Activated T-helper 2 cell treated with anti-CD3 and anti-CD28 coated beads, Interferon-gamma antibody, Interleukin-2, Interleukin-4, amounts not matched to agents 10 μg/mL and 5 μg/mL and 100 μg/mL, durations not matched to agents 14 hours and 24 hours and 36 hours (primary cell): Measurements from ENCODE around the gene DSCAM. TPM values are rescaled to one million over a fixed set of nuclear protein-coding genes. Genes with fewer than 3 reads are reported as not detected.
"Not testable (repeated sequence)": the region's sequence is repeated elsewhere in the genome, so short reads cannot be mapped to it uniquely, and the experiment has no call there.

Experiments used
- DNase-seq: peaks from one replicate; pipeline ENCODE4 v3.0.0; 2021; ENCODE audit warnings: low spot score
- H3K27ac Mint-ChIP-seq: one replicate; pipeline ENCODE4 v1.8.0; 2021; ENCODE audit warnings: mixed read lengths
- H3K27me3 Mint-ChIP-seq: one replicate; pipeline ENCODE4 v1.8.0; 2021; ENCODE audit warnings: low read depth, mixed read lengths
- H3K36me3 Mint-ChIP-seq: one replicate; pipeline ENCODE4 v1.8.0; 2021; ENCODE audit warnings: low read depth, mixed read lengths
- H3K4me1 Mint-ChIP-seq: one replicate; pipeline ENCODE4 v1.8.0; 2021; ENCODE audit warnings: low read depth, mixed read lengths
- H3K4me3 Mint-ChIP-seq: one replicate; pipeline ENCODE4 v1.8.0; 2021; ENCODE audit warnings: low read depth, mild to moderate bottlenecking, moderate library complexity, mixed read lengths
- H3K9me3 Mint-ChIP-seq: one replicate; pipeline ENCODE4 v1.8.0; 2021; ENCODE audit warnings: mixed read lengths
- intact Hi-C: fragments of 100-400 bp; cut with micrococcal nuclease; formaldehyde crosslinking; loops from one replicate; pipeline ENCODE4 v1.15.1; 2023
- total RNA-seq: library from RNA; stranded (reverse); gene quantifications from 2 replicates; pipeline ENCODE4 v1.2.3, GENCODE V29; 2022

Gene DSCAM
- total RNA-seq, 1 donor from 2014 or later: not detected

GRCh38 chr21:40194185-40194980 is 652.6 kb downstream of the DSCAM start:
- intact Hi-C loops: no loop called here
- no peak overlapping the region for H3K4me3 Mint-ChIP-seq
- H3K36me3 Mint-ChIP-seq: no peaks in the 10 kb centered on the region

GRCh38 chr21:40191616-40192015 is 655.3 kb downstream of the DSCAM start:
- DNase-seq: no peak
- Mint-ChIP-seq H3K27ac (no peak overlapping the region), H3K27me3 (no peaks in the 10 kb centered on the region), H3K4me3 (no peak overlapping the region), H3K4me1 (no peaks in the 10 kb centered on the region), H3K9me3 (peaks cover 41% of the 10 kb centered on the region), H3K36me3 (no peaks in the 10 kb centered on the region)
- intact Hi-C loops: no loop called here

More at GRCh38 chr21:40194185-40194980, 652.6 kb downstream of the DSCAM start:
- no peaks in the 10 kb centered on the region for H3K27me3 Mint-ChIP-seq
- H3K9me3 Mint-ChIP-seq: peaks cover 45% of the 10 kb centered on the region
- no peak for DNase-seq
- H3K4me1 Mint-ChIP-seq: no peaks in the 10 kb centered on the region
- H3K27ac Mint-ChIP-seq: no peak overlapping the region

GRCh38 chr21:40191196-40191595 is 655.8 kb downstream of the DSCAM start:
- no peaks in the 10 kb centered on the region for H3K36me3 Mint-ChIP-seq
- no peak overlapping the region for H3K4me3 Mint-ChIP-seq
- intact Hi-C loops: no loop called here
- no peak overlapping the region for H3K27ac Mint-ChIP-seq
- no peaks in the 10 kb centered on the region for H3K27me3 Mint-ChIP-seq
- peaks cover 37% of the 10 kb centered on the region for H3K9me3 Mint-ChIP-seq
- no peak for DNase-seq
- H3K4me1 Mint-ChIP-seq: no peaks in the 10 kb centered on the region

GRCh38 chr21:40187946-40188654 is 658.9 kb downstream of the DSCAM start:
- DNase-seq: no peak
- Mint-ChIP-seq H3K36me3 (no peaks in the 10 kb centered on the region), H3K27me3 (no peaks in the 10 kb centered on the region), H3K4me3 (no peak overlapping the region), H3K27ac (no peak overlapping the region), H3K4me1 (no peaks in the 10 kb centered on the region), H3K9me3 (peaks cover 43% of the 10 kb centered on the region)
- intact Hi-C loops: no loop called here

- intact Hi-C loops: no loop called here
- Mint-ChIP-seq H3K36me3 (peaks cover 1% of the 10 kb centered on the region), H3K9me3 (peaks cover 37% of the 10 kb centered on the region), H3K27ac (no peak overlapping the region), H3K4me3 (no peak overlapping the region), H3K27me3 (no peaks in the 10 kb centered on the region), H3K4me1 (no peaks in the 10 kb centered on the region)
- no peak for DNase-seq
Measured at GRCh38 chr21:40187244-40187643, 659.7 kb downstream of the DSCAM start.

GRCh38 chr21:40186045-40186444 is 660.9 kb downstream of the DSCAM start:
- Mint-ChIP-seq H3K9me3 (peaks cover 40% of the 10 kb centered on the region), H3K4me1 (no peaks in the 10 kb centered on the region), H3K36me3 (peaks cover 8% of the 10 kb centered on the region), H3K27me3 (no peaks in the 10 kb centered on the region), H3K27ac (no peak overlapping the region), H3K4me3 (no peak overlapping the region)
- intact Hi-C loops: no loop called here
- DNase-seq: no peak

GRCh38 chr21:40185208-40185607 is 661.8 kb downstream of the DSCAM start:
- intact Hi-C loops: no loop called here
- no peaks in the 10 kb centered on the region for H3K4me1 Mint-ChIP-seq
- no peak overlapping the region for H3K27ac Mint-ChIP-seq
- H3K27me3 Mint-ChIP-seq: no peaks in the 10 kb centered on the region
- no peak overlapping the region for H3K4me3 Mint-ChIP-seq
- H3K36me3 Mint-ChIP-seq: peaks cover 8% of the 10 kb centered on the region
- H3K9me3 Mint-ChIP-seq: peaks cover 44% of the 10 kb centered on the region
- no peak for DNase-seq

- intact Hi-C loops, DNase-seq, H3K27me3 Mint-ChIP-seq, H3K27ac Mint-ChIP-seq, H3K4me1 Mint-ChIP-seq, H3K36me3 Mint-ChIP-seq, H3K4me3 Mint-ChIP-seq: not testable (repeated sequence)
- H3K9me3 Mint-ChIP-seq: peaks cover 32% of the 10 kb centered on the region
Measured at GRCh38 chr21:40182491-40182890, 664.5 kb downstream of the DSCAM start.

GRCh38 chr21:40179166-40179565 is 667.8 kb downstream of the DSCAM start:
- intact Hi-C loops: no loop called here
- Mint-ChIP-seq H3K4me1 (no peaks in the 10 kb centered on the region), H3K27ac (no peak overlapping the region), H3K36me3 (peaks cover 8% of the 10 kb centered on the region), H3K9me3 (peaks cover 38% of the 10 kb centered on the region), H3K4me3 (no peak overlapping the region), H3K27me3 (no peaks in the 10 kb centered on the region)
- DNase-seq: no peak

- Mint-ChIP-seq H3K9me3 (peaks cover 35% of the 10 kb centered on the region), H3K4me3 (no peak overlapping the region), H3K27ac (no peak overlapping the region), H3K36me3 (peaks cover 8% of the 10 kb centered on the region), H3K27me3 (no peaks in the 10 kb centered on the region), H3K4me1 (no peaks in the 10 kb centered on the region)
- no peak for DNase-seq
- intact Hi-C loops: no loop called here
Measured at GRCh38 chr21:40178726-40179125, 668.2 kb downstream of the DSCAM start.

GRCh38 chr21:40177979-40178378 is 669.0 kb downstream of the DSCAM start:
- no peak overlapping the region for H3K27ac Mint-ChIP-seq
- DNase-seq: no peak
- intact Hi-C loops: no loop called here
- no peak overlapping the region for H3K4me3 Mint-ChIP-seq
- H3K36me3 Mint-ChIP-seq: peaks cover 8% of the 10 kb centered on the region
- no peaks in the 10 kb centered on the region for H3K4me1 Mint-ChIP-seq
- H3K27me3 Mint-ChIP-seq: no peaks in the 10 kb centered on the region
- H3K9me3 Mint-ChIP-seq: peaks cover 31% of the 10 kb centered on the region

- H3K4me3 Mint-ChIP-seq: no peak overlapping the region
- peaks cover 2% of the 10 kb centered on the region for H3K36me3 Mint-ChIP-seq
- intact Hi-C loops: no loop called here
Measured at GRCh38 chr21:40176724-40177123, 670.2 kb downstream of the DSCAM start.

GRCh38 chr21:40173816-40174215 is 673.1 kb downstream of the DSCAM start:
- H3K4me3 Mint-ChIP-seq: no peak overlapping the region
- no peak overlapping the region for H3K27ac Mint-ChIP-seq
- H3K27me3 Mint-ChIP-seq: no peaks in the 10 kb centered on the region
- H3K9me3 Mint-ChIP-seq: peaks cover 14% of the 10 kb centered on the region
- intact Hi-C loops: no loop called here
- H3K36me3 Mint-ChIP-seq: no peaks in the 10 kb centered on the region
- H3K4me1 Mint-ChIP-seq: no peaks in the 10 kb centered on the region
- no peak for DNase-seq

More at GRCh38 chr21:40176724-40177123, 670.2 kb downstream of the DSCAM start:
- no peaks in the 10 kb centered on the region for H3K4me1 Mint-ChIP-seq
- H3K9me3 Mint-ChIP-seq: peaks cover 24% of the 10 kb centered on the region
- DNase-seq: no peak
- no peak overlapping the region for H3K27ac Mint-ChIP-seq
- no peaks in the 10 kb centered on the region for H3K27me3 Mint-ChIP-seq
